ENCODE data around the gene PSPC1.

GRCh38 chr13:19658831-19659230, 123.9 kb downstream of the PSPC1 start:
- TF ChIP-seq CTCF (IDR thresholded peaks at IDR 0.05) (no peak), POLR2A (IDR thresholded peaks at IDR 0.05) (no peak)

All from prostate gland (tissue), 2 donors.